Stimulated activated CD8-positive, alpha-beta memory T cell treated with anti-CD3 and anti-CD28 coated beads, Interleukin-12 subunit alpha, Interleukin-12 subunit beta, amount 100 ng/mL, for 4 hours (primary cell): ENCODE data around the gene SCN2B.

ENCODE experiments used
- DNase-seq: peaks from one replicate; pipeline ENCODE4 v3.0.0-alpha.2; 2020; ENCODE audit warnings: low read depth

The SCN2B gene

GRCh38 chr11:118135051-118135795 is 41.2 kb downstream of the SCN2B start:
- no peak for DNase-seq

GRCh38 chr11:118133816-118134215 is 42.6 kb downstream of the SCN2B start:
- no peak for DNase-seq

GRCh38 chr11:118132385-118133151 is 43.9 kb downstream of the SCN2B start:
- no peak for DNase-seq

GRCh38 chr11:118129471-118130172 is 46.8 kb downstream of the SCN2B start:
- DNase-seq: no peak

- no peak for DNase-seq
Observed at GRCh38 chr11:118128721-118129470, 47.5 kb downstream of the SCN2B start.

- no peak for DNase-seq
Observed at GRCh38 chr11:118128310-118128709, 48.1 kb downstream of the SCN2B start.

GRCh38 chr11:118126082-118126838 is 50.2 kb downstream of the SCN2B start:
- no peak for DNase-seq

- DNase-seq: no peak
Observed at GRCh38 chr11:118124929-118125535, 51.4 kb downstream of the SCN2B start.

- DNase-seq: no peak
Observed at GRCh38 chr11:118120793-118121192, 55.6 kb downstream of the SCN2B start.

GRCh38 chr11:118117790-118118601 is 58.4 kb downstream of the SCN2B start:
- no peak for DNase-seq

GRCh38 chr11:118115048-118115447 is 61.4 kb downstream of the SCN2B start:
- no peak for DNase-seq

- DNase-seq: no peak
Observed at GRCh38 chr11:118114266-118114665, 62.2 kb downstream of the SCN2B start.

GRCh38 chr11:118112711-118113430 is 63.6 kb downstream of the SCN2B start:
- DNase-seq: no peak
